Upper lobe of left lung (tissue), 4 donors: ENCODE results near the gene SPTLC3.

Experiments
- CTCF ChIP-seq, 6 experiments: fragments of 450-650 bp in 4 of 6; fragments of 200-600 bp in 2 of 6; sonication (generic) in 2 of 6; IDR thresholded peaks; one replicate each; pipeline ENCODE4 v1.5.1; 2016 to 2019; ENCODE audit warnings: antibody characterized with exemption in 6 of 6
- EP300 ChIP-seq, 4 donors: sonication (generic); formaldehyde crosslinking; IDR thresholded peaks; one replicate each; pipeline ENCODE4 v1.5.1; 2017; ENCODE audit warnings: antibody characterized with exemption in 4 of 4, control low read depth in 2 of 4
- POLR2A ChIP-seq, 4 donors: fragments of 450-650 bp; IDR thresholded peaks; one replicate each; pipeline ENCODE4 v1.5.1; 2016 to 2017; ENCODE audit warnings: antibody characterized with exemption in 4 of 4, mild to moderate bottlenecking in 2 of 4
- POLR2AphosphoS5 ChIP-seq, 2 donors: sonication (generic); formaldehyde crosslinking; IDR thresholded peaks; one replicate each; pipeline ENCODE4 v1.5.1; 2017; ENCODE audit warnings: antibody characterized with exemption in 2 of 2

- TF ChIP-seq CTCF (IDR thresholded peaks at IDR 0.05) (no peak), POLR2AphosphoS5 (IDR thresholded peaks at IDR 0.05) (no peak), POLR2A (IDR thresholded peaks at IDR 0.05) (no peak), EP300 (IDR thresholded peaks at IDR 0.05) (no peak)
These were observed 116.7 kb downstream of the SPTLC3 start for GRCh38 chr20:13125486-13125885.
